MM.1S (cell line): ENCODE data around the gene ATF5.

Experiments
- CTCF ChIP-seq: fragments of 300-600 bp; sonication (generic); IDR thresholded peaks from 2 replicates; pipeline ENCODE4 v1.5.1; 2016; ENCODE audit warnings: antibody characterized with exemption, low read length, mixed read lengths
- EZH2 ChIP-seq: fragments of 300-600 bp; sonication (generic); optimal IDR thresholded peaks from 2 replicates; pipeline ENCODE3; 2017; ENCODE audit warnings: low read depth, mild to moderate bottlenecking, antibody characterized with exemption, low read length, mixed read lengths

- TF ChIP-seq CTCF (no peak), EZH2 (no peak)
These were observed 27.1 kb downstream of the ATF5 start for GRCh38 chr19:49956115-49956495.
